ENCODE results near the gene CCL27.

GRCh38 chr9:34612788-34613390, 49.6 kb downstream of the CCL27 start:
- TF ChIP-seq CTCF (IDR thresholded peaks at IDR 0.05 in 4 of 5, conservative IDR thresholded peaks at IDR 0.05 in 1 of 5) (peak; percentile 72 to 87 (median 84)), POLR2A (IDR thresholded peaks at IDR 0.05) (no peak)
